SH-SY5Y (cell line): Measurements from ENCODE around the gene DST.

ENCODE experiments used
- GATA2 ChIP-seq: IDR thresholded peaks from 2 replicates; pipeline ENCODE4 v1.6.1; 2011; ENCODE audit warnings: mild to moderate bottlenecking, low read depth, low read length
- GATA3 ChIP-seq: IDR thresholded peaks from 2 replicates; pipeline ENCODE4 v1.6.1; 2011; ENCODE audit warnings: low read depth, mild to moderate bottlenecking, low read length, moderate library complexity

DNA sequence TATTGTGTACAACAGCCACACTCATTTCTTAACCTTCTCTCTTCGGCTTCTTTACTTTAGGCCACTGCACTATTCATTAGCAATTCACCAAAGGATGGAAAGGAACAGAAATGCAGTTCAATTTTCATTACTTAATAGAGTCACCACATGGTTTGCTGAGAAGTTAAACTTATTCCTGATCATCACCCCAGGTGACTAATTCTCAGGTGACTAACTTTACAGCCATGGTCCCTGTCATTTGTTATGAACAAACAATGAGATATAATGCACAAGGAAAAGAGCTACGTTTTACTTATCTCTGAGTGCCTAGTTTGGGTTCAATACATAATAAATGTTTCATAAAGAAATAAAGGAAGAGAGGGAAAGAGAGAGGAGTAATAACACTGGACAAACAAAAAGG lies 45.8 kb upstream of the DST start:
- TF ChIP-seq GATA2 (no peak), GATA3 (no peak)
